NCI-H774 (cell line): ENCODE results near the gene FMN2.
"Not testable (repeated sequence)": the region's sequence is repeated elsewhere in the genome, so short reads cannot be mapped to it uniquely, and the experiment has no call there.

Experiments used
- DNase-seq: peaks from one replicate; lab custom pipeline; 2025; lab: John Stamatoyannopoulos, UW

Gene FMN2

DNA sequence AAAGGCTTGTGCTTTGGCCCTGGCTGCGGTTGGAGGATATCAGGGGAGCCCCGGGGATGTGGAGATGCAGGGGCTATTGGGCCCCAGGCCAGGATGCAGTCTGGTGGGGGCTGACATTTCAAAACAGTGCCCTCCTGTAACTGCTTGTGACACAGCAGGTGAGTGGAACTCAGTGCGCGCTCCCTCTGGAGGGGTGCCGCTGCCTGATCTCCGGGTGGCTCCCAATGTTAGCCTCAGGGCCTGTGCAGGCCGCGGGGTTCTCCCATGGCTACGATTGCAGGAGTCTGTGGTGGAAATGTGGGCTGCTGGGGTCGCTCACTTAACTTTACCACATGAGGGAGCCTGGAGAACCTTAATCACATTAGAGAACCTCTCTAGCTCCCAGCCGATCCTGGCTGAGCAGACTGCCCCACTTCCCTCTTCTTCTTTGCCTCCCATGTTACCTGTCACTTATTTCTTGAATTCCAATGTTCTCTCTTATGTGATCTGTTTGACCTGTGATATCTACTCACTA lies 163.2 kb downstream of the FMN2 start:
- no peak for DNase-seq

DNA sequence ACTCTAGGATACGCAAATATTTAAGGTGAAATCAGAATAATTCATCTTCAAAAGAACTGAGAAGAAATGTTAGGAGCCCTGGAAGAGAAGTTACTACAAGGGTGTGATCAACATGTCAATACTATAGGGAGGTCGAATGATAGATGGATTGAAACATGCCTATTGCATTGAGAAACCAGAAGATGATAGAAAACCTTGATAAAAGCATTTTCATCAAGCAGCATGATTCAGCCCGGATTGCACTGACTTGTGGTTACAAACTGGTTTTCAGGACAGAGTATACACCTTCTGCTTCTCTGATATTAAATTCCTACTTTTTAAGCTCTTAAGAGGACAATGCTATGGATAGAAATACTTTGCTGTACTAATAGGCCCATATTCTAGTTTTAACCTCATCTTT lies 164.2 kb downstream of the FMN2 start:
- no peak for DNase-seq

DNA sequence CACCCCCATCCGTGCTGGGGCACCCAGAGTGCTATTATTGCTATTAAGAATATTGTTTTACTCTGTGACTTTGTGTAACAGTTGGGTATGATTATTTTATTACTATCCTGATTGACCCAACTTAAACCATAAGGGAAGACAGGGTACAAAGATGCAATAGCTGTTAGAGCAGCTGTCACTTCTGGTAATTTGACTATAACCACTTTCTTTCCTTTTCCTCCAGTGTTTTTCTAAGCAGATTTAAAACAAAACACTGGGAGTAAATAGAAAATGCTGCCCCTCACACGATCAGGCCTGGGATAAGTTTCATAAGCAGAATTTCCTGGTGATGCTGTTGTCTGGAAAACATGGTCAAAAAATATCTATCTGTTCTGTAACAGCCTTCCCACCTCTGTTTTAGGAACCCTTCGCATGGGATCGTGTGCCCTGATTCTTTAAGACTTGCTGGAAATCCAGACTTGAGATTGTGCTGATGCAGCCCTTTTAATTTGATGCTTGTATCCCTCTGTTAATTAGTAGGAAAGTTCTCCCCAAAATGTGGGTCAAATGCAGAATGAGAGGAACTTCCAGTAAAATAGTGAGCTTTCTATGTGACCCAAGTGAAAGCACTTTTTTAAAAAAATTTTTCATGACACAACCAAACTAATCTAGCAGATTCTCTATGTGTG lies 165.3 kb downstream of the FMN2 start:
- DNase-seq, result no peak

DNA sequence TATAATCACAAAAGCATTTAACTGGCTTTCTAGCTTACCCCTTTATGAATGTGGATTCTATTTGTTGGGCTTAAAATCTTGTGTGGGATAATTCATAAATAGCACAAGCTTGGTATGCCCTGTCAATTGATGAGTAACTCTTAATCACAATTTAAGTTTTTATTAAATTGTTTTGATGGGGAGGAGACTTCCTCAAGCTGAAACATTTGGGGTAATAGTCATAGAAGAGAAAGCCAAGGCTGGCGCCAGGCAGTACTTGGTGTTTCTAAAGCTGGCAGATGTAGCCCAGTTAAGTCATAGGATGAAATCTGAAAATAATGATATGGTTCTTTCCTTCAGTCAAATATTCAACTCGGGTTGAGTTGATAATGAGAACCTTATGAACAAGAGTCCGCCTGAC lies 167.2 kb downstream of the FMN2 start:
- DNase-seq, result no peak

DNA sequence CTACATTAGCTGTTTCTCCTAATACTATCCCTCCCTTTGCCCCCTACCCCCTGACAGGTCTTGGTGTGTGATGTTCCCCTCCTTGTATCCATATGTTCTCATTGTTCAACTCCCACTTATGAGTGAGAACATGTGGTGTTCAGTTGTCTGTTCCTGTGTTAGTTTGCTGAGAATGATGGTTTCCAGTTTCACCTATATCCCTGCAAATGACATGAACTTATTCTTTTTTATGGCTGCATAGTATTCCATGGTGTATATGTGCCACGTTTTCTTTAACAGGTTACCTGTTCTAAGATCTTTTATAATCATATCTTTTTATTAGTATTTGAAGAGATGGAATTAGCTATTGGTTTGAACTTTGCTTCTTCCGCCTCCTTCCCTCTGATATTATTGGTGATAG lies 172.8 kb downstream of the FMN2 start:
- not testable (repeated sequence) for DNase-seq

DNA sequence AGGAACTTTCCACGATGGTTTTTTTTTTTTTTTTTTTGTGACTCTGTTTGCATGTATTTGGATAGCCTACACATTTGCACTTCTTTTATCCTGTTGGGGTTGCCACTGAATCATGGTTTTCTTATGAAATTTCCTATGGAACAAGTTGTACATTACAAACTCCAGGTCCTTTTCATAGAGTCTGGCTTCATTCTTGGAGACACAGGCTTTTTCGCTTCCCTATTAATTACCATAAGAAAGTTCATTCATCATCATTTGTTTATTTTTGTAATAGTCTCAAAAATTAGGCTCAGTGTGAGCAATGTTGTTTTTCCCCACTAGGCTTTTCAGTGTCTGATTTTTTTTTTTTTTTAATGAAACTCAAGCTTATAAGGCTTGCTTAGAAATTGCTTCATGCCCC lies 179.4 kb downstream of the FMN2 start:
- DNase-seq, result no peak

DNA sequence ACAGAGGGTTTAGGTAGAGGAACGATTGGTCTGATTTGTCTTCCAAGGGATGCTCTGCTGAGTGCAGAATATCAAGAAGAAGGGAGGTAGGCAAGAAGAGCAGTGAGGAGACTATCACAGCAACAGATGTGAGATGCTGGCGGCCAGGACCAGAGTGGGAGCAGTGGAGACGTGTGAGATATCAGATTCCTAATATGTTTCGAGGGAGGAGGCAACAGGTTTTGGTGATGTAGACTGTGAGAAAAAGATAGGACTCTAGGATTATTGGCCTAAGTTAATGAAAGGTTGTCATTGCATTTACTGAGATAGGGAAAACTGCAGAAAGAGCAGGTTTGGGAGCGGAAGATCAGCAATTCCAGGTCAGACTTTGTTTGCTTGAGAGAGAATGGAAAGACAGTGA lies 182.9 kb downstream of the FMN2 start:
- no peak for DNase-seq

DNA sequence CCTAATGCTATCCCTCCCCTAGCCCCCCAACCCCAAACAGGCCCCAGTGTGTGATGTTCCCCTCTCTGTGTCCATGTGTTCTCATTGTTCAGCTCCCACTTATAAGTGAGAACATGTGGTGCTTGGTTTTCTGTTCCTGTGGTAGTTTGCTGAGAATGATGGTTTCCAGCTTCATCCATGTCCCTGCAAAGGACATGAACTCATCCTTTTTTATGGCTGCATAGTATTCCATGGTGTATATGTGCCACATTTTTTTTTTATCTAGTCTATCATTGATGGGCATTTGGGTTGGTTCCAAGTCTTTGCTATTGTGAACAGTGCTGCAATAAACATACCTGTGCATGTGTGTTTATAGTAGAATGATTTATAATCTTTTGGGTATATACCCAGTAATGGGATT lies 183.5 kb downstream of the FMN2 start:
- not testable (repeated sequence) for DNase-seq

DNA sequence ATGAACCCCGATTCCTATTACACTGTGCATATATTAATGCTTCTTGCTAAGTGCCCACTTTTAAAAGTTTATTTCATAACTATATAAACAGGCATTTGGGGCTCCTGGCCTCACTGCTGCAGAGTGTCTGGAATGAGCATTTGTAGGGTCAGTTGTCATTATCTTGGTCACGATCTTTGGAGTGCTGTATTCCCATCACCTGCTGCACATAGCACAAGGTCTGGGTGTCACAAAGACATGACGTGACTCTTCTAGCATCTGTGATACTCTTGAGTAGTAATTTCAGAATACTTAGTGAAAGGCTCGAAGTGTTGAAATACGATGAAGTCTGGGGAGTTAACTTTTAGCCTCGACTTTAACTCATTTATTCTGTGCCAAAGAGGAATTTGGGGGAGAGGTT lies 186.4 kb downstream of the FMN2 start:
- DNase-seq, result no peak

DNA sequence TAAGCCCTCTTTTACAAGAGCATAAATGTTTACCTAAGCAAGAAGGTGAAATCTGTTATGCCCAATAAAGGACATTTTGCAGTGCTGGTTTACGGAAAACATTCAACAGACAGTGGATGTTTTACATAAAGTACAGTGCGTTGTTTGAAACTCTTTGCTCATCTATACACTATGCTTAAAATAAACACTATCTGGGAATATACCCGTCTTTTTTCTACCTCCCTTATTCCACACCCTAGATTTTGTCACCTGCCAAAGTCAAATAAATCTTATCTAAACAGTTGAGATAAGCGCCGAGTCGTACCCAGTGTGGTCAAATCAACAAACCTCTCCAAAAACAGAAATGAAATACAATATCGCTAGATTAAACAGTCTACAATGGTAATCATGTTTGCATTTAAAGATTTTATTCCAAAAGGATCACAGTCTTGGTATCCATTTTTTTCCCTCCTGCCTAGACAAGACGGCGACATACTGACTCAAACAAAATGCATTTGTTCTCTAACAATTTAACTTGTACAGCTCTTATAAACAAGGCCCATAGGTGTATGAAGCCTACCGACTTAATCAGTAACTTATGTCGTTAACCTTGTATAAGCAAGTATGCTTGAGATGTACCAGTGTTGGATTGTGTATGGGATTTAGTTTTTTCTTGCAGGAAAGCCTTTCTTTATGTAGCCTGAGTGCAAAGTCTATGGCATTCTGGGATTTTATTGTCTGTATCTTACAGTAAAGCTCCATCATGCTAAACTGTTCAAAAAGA lies 189.1 kb downstream of the FMN2 start:
- no peak for DNase-seq

DNA sequence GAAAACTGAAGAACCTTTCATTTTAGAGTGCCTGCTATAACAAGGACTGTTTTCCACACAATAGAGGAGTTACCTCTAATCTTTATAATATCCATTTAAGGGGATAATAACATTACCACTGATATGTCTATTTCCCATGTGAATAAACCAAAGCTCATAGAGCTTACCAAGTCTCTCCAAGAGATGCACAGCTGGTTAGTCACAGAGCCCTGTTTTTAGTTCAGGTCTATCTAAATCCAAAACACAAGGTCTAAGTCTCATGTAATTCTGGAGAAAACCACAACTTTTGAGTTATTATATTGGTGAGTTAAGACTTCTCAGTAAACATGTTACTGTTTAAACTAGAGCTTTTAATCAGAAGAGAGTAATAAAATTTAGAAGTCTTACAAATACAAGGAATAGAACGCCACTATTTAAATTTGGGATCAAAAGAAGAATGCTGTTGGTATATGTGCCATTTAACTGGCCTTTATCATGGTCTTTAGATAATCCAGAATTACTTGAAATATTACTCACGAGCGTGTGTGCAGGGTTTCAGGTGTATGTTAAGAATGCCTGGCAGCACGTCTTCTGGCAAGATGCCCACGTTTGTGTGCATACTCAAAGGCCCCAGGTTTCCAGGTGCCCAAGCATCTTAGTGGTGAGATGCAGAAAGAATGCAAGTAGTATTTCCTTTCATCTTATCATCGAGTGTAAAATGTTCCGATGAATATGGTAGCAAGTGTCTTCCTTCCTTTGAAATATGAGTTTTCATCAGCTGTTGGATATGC lies 190.6 kb downstream of the FMN2 start:
- DNase-seq, result no peak

DNA sequence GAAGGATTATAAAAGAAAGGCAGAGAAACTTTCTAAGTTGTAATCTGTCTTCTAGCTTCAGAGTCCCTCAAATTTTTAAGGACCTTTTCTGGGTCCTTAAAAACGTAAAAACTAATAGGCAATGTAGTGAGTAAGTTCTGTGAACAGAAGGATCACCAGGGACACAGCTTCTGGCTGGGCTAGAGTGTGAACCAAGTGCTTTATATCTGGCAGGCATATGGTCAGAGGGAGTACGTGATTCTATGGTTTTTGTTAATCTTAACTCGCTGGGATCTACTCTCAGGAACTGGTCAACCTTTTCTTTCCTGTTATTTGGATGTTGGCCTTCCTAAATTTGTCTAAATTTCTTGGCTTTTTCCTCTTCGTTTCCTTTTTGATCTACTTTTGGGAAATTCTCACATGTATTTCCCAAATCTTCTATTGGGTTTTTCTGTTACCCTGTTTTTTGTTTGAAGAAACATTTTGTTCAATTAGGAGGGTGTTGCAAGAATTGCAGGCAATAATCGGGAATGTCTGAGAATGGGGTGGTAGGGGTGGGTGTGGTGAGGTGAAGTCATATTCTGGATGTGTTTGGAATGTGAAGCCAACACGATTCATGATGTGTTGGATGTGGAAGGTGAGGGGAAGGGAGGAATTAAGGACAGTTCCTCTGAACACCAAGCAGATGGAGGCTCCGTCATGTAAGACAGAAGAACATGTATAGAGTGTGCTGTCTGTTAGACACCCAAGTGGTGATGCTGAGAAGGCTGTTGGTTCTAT lies 193.2 kb downstream of the FMN2 start:
- DNase-seq, result no peak

DNA sequence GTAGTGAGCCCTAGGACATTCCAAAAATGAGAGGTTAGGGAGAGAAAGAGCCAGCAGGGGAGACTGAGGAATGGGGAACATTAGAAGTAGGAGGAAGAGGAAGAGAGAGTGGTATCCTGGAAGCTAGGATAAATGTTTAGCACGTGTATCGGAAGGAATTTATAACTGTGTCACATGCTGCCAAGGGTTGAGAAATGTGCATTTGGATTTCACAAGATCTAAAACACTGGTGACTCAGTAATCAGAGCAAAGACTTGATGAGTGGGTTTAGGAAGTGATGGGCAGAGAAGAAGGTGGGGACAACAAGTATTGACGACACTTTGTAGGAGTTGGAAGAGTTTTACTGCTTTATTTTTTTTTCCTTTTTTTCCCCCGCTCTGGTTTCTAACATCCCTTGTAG lies 193.9 kb downstream of the FMN2 start:
- DNase-seq, result no peak

DNA sequence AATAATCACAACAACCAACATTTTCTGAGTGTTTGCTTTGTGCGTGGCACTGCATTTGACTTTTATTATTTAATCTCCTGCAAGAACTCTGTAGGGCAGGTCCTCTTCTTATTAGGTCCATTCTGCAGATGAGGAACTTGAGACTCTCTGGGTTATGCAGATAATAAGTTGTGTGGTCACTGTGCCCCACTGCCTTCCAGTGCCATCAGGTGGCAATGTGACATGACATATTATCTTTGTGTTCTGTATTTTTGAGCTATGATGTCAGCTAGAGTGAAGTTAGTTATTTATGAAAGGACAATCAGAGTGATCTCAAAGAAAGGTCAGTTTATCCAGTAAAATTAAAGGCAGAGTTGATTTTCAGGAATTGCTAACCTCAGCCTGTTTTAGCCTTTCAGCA lies 196.0 kb downstream of the FMN2 start:
- DNase-seq, result no peak

DNA sequence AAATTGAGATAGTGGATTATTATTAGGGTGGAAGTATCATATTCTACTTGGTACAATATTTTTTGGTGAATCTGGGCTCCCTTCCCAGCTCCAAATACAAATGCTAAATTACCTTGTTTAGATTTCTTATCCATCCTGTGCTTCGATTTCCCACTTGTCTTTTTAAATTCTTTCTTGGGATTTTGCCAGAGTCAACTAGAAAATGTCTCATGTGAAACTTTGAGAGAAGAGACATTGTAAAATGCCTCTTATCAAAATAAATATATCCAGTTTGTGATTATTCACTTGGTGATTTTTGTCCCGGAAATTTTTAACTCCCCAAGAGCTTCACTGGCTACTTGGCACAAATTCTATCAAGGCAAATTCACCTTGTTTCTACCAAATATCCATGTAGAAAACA lies 202.0 kb downstream of the FMN2 start:
- DNase-seq, result no peak

DNA sequence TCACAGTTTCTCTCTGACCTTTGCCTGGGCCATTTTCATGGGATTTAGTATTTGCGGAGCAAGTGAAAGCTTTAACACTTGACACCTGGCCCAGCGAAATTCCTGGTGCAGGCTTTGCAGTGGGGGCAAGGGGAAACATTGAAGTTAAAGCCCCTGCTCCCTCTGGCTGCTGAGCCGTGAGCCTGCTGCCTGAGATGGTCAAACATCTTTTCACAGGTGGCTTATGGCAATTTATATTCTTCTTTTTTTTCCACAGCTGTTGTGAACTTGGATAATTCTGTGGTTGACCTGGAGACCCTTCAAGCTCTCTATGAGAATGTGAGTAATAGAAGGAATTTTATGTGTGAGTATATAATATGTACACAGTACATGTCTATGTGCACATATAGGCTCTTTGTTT lies 202.9 kb downstream of the FMN2 start:
- DNase-seq, result no peak

DNA sequence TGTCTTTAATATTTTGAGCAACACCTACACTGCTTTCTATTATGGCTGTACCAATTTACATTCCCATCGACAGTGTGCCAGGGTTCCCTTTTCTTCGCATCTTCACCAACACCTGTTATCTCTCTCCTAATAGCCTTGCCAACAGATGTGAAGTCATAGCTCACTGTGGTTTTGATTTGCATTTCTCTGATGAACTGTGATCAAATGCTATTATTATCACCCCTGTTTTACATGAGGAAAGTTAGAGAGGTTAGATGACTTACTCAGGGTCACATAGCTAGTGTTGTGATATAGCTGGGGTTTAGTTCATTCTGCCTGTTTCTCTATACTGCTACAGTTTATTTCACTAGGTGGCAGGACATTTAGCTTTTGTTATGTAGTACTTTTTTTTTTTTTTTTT lies 204.1 kb downstream of the FMN2 start:
- no peak for DNase-seq

DNA sequence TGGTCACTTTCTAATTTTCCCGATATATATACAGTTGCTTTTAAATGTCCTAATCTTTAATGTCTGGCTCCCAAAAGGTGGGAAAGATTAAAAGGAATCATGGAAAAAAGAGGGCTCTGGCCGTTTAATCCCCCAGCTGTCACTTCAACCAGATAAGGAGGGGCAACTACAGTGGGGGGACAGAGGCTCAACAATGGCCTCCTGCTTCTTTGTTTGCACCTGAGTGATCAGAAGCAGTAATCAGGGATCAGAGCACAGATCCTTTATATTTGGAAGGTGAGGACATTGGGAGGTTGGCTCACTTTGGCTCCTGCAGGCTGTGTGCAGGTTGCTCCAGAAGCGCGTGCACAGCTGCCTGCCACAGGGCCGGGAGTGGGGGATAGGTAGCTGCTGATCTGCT lies 212.8 kb downstream of the FMN2 start:
- no peak for DNase-seq

DNA sequence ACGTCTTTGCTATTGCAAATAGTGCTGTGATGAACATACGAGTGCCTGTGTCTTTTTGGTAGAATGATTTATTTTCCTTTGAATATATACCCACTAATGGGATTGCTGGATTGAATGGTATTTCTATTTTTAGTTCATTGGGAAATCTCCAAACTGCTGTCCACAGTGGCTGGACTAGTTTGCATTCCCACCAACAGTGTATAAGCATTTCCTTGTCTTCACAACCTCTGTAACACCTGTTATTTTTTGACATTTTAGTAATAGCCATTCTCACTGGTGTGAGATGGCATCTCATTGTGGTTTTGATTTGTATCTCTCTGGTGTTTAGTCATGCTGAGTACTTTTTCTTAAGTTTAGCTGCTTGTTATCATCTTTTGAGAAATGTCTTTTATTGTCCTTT lies 215.0 kb downstream of the FMN2 start:
- DNase-seq, result no peak

DNA sequence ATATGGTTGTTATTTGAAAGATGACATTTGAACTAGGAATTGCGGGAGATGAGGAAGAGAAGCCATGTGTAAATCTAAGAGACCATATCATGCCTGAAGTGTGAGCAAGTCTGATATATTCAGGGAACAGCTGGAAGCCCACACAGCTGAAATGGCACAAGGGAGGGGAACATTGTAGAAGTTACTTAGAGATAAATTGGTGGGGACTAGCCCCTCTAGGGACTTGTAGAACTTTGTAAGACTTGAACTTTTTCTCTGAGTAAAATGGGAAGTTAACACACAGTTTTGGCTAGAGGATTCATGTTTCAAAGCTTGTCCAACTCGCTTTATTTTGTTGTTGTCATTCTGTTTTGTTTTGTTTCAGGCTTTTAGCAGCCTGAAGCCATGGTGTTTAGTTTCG lies 216.4 kb downstream of the FMN2 start:
- no peak for DNase-seq

DNA sequence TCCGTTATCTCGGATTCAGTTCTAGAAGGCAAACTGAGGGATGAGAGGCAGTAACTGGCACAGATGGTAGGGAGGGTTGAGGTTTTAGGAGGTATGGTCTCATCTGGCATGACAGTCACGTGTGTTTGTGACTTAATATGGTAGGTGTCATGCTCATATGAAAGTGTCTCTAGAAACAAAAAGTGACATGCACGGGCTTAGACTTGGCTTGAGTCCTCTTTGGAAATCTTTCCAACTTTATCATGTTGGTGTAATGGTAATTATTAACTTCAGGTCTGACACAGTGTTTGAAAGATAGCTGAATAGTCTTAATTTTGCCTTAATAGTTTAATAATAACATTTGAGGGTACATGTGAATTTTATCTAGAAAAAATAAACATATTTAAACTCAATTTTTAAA lies 218.1 kb downstream of the FMN2 start:
- DNase-seq, result no peak

DNA sequence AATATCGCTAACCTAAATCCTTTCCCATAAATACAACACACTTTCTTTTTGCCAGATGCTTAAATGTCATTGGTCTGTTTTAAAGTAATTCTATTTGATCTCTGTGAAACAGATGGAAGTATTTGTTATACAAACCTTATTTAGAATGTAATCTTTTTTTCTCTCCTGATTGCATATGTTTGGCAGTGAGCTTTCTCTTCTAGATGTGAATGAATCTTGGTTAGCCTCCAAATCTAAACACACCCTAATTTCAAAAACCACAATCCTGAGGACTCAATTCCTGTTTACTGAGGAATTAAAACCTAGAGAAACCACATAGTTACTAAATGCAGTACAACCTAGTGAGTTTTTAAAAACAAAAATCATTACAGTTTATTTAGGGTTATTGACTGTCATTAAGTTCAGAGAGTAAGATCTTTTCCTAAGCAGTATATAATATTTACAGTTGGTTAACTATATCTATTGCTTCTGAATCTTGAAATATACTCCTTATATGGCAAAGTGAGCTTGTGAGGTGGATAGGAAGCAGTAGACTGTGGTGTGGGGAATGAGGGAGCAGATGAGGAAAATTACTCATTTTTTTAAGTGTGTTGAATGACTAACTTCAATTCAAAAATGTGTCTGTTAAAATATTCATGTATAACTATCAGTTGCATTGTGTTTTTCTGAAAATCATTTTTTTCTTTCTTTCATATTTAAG lies 218.7 kb downstream of the FMN2 start:
- DNase-seq, result no peak
